Measurements from ENCODE around the gene IL4R. TPM values are rescaled to one million over a fixed set of nuclear protein-coding genes. Genes with fewer than 3 reads are reported as not detected.

Gene IL4R
- total and polyA plus RNA-seq, 2 experiments from 2014 or later = 6.4 to 17.6 TPM

DNA sequence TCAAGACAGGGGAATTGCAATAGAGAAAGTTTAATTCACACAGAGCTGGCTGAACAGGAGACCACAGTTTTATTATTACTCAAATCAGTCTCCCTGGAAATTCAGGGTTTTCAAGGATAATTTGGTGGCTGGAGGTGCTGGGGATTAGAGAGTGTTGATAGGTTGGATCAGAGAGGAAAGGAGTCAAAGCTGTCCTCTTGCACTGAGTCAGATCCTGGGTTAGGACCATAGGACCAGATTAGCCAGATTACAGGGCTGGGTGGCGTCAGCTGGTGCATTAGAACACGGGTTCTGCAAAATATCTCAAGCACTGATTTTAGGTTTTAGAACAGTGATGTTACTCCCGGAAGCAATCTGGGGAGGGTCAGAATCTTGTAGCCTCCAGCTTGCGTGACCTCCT is 43.4 kb upstream of the IL4R start:
- H3K4me1 ChIP-seq (ENCODE audit: insufficient read depth) = peaks cover 7% of the 10 kb centered on the region
- H3F3A ChIP-seq (replicated peaks; ENCODE audit: low read depth) = no peaks in the 10 kb centered on the region
- Mint-ChIP-seq H3K4me3 (no peak overlapping the region), H3K36me3 (ENCODE audit: low read depth) (peaks cover 3% of the 10 kb centered on the region; the same call in 2 of the 3 replicates), H3K9me3 (no peaks in the 10 kb centered on the region; the same call in 2 of the 3 replicates), H3K4me1 (peaks cover 7% of the 10 kb centered on the region; the same call in 2 of the 3 replicates), H3K27ac (no peak overlapping the region), H3K27me3 (ENCODE audit: insufficient read depth, low read depth, poor library complexity) (no peaks in the 10 kb centered on the region)
- no peaks in the 10 kb centered on the region for H3K79me2 ChIP-seq (replicated peaks; ENCODE audit: insufficient read depth)
- H3K36me3 ChIP-seq (ENCODE audit: insufficient read depth) = no peaks in the 10 kb centered on the region
- no peaks in the 10 kb centered on the region for H3K27me3 ChIP-seq (ENCODE audit: insufficient read depth)
- no peak overlapping the region for H3K27ac ChIP-seq (ENCODE audit: low read depth)
- H3K9me2 ChIP-seq (ENCODE audit: insufficient read depth) = peaks cover 8% of the 10 kb centered on the region; the same call in 1 of the 2 replicates
- DNase-seq (ENCODE audit: low spot score) = no peak
- no peak for ATAC-seq
- H3K4me3 ChIP-seq = no peak overlapping the region
- H4K20me1 ChIP-seq (replicated peaks; ENCODE audit: insufficient read depth) = no peaks in the 10 kb centered on the region
- H3K4me2 ChIP-seq = no peak overlapping the region
- no peak overlapping the region for H2AFZ ChIP-seq
- no peak for TF ChIP-seq CREB1 (CRISPR knock-in tag; IDR thresholded peaks at IDR 0.05; ENCODE audit: low read depth)
- TF ChIP-seq, protein P1, sequence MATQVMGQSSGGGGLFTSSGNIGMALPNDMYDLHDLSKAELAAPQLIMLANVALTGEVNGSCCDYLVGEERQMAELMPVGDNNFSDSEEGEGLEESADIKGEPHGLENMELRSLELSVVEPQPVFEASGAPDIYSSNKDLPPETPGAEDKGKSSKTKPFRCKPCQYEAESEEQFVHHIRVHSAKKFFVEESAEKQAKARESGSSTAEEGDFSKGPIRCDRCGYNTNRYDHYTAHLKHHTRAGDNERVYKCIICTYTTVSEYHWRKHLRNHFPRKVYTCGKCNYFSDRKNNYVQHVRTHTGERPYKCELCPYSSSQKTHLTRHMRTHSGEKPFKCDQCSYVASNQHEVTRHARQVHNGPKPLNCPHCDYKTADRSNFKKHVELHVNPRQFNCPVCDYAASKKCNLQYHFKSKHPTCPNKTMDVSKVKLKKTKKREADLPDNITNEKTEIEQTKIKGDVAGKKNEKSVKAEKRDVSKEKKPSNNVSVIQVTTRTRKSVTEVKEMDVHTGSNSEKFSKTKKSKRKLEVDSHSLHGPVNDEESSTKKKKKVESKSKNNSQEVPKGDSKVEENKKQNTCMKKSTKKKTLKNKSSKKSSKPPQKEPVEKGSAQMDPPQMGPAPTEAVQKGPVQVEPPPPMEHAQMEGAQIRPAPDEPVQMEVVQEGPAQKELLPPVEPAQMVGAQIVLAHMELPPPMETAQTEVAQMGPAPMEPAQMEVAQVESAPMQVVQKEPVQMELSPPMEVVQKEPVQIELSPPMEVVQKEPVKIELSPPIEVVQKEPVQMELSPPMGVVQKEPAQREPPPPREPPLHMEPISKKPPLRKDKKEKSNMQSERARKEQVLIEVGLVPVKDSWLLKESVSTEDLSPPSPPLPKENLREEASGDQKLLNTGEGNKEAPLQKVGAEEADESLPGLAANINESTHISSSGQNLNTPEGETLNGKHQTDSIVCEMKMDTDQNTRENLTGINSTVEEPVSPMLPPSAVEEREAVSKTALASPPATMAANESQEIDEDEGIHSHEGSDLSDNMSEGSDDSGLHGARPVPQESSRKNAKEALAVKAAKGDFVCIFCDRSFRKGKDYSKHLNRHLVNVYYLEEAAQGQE (IDR thresholded peaks at IDR 0.05; ENCODE audit: unreplicated experiment) = no peak
- no peak for TF ChIP-seq NANOG (IDR thresholded peaks at IDR 0.05; ENCODE audit: borderline replicate concordance)
- TF ChIP-seq ZNF114 (CRISPR knock-in tag; IDR thresholded peaks at IDR 0.05) = no peak
- no peak for TF ChIP-seq POLR2AphosphoS5 (IDR thresholded peaks at IDR 0.05; ENCODE audit: low read depth)
- TF ChIP-seq, protein P2, sequence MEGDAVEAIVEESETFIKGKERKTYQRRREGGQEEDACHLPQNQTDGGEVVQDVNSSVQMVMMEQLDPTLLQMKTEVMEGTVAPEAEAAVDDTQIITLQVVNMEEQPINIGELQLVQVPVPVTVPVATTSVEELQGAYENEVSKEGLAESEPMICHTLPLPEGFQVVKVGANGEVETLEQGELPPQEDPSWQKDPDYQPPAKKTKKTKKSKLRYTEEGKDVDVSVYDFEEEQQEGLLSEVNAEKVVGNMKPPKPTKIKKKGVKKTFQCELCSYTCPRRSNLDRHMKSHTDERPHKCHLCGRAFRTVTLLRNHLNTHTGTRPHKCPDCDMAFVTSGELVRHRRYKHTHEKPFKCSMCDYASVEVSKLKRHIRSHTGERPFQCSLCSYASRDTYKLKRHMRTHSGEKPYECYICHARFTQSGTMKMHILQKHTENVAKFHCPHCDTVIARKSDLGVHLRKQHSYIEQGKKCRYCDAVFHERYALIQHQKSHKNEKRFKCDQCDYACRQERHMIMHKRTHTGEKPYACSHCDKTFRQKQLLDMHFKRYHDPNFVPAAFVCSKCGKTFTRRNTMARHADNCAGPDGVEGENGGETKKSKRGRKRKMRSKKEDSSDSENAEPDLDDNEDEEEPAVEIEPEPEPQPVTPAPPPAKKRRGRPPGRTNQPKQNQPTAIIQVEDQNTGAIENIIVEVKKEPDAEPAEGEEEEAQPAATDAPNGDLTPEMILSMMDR (conservative IDR thresholded peaks at IDR 0.05; ENCODE audit: low read depth in 2 of 2) = no peak
- no peak for TF ChIP-seq STAT1 (IDR thresholded peaks at IDR 0.05; ENCODE audit: unreplicated experiment)
- TF ChIP-seq JUNB (IDR thresholded peaks at IDR 0.05; ENCODE audit: unreplicated experiment) = no peak
- TF ChIP-seq ZNF462 (CRISPR knock-in tag; IDR thresholded peaks at IDR 0.05) = no peak
- TF ChIP-seq ZNF331 (CRISPR knock-in tag; IDR thresholded peaks at IDR 0.05; ENCODE audit: low read depth) = no peak
- no peak for TF ChIP-seq EZH2 (IDR thresholded peaks at IDR 0.05; ENCODE audit: low read depth, unreplicated experiment)
- TF ChIP-seq ETS1 (IDR thresholded peaks at IDR 0.05) = no peak
- TF ChIP-seq EZH2phosphoT487 (IDR thresholded peaks at IDR 0.05; ENCODE audit: unreplicated experiment) = no peak

Measured in GM23338 (cell line).